Calu3 (cell line): ENCODE measurements around the gene DCLRE1B. TPM values are rescaled to one million over a fixed set of nuclear protein-coding genes. Genes with fewer than 3 reads are reported as not detected.

Experiments
- BruUV-seq: library from RNA; stranded (reverse); fragments of 400-500 nt; replicated peaks from 2 replicates; lab custom pipeline; 2021; lab: Mats Ljungman, UMichigan
- CTCF ChIA-PET: fragments of 300-600 bp; sonication (Branson Sonifier 250); formaldehyde crosslinking; loops from one replicate; lab custom pipeline; 2022; ENCODE audit warnings: antibody characterized with exemption; lab: Charles Lee
- DNase-seq: peaks from one replicate; pipeline ENCODE4 v3.0.0; 2022
- H3K27ac Mint-ChIP-seq: one replicate; pipeline ENCODE4 v1.8.0; 2022; ENCODE audit warnings: mixed read lengths; ENCODE audit not compliant: unreplicated experiment
- H3K27me3 Mint-ChIP-seq: one replicate; pipeline ENCODE4 v1.8.0; 2022; ENCODE audit warnings: mixed read lengths; ENCODE audit not compliant: unreplicated experiment
- H3K36me3 Mint-ChIP-seq: one replicate; pipeline ENCODE4 v1.8.0; 2022; ENCODE audit warnings: mild to moderate bottlenecking, moderate library complexity, mixed read lengths; ENCODE audit not compliant: insufficient read depth, unreplicated experiment
- H3K4me1 Mint-ChIP-seq: one replicate; pipeline ENCODE4 v1.8.0; 2022; ENCODE audit warnings: mild to moderate bottlenecking, low read depth, mixed read lengths; ENCODE audit not compliant: unreplicated experiment
- H3K4me3 Mint-ChIP-seq: one replicate; pipeline ENCODE4 v1.8.0; 2022; ENCODE audit warnings: mild to moderate bottlenecking, low read depth, moderate library complexity, mixed read lengths; ENCODE audit not compliant: unreplicated experiment
- H3K9me3 Mint-ChIP-seq: one replicate; pipeline ENCODE4 v1.8.0; 2022; ENCODE audit warnings: low read depth, mixed read lengths; ENCODE audit not compliant: unreplicated experiment
- intact Hi-C: fragments of 100-400 bp; cut with micrococcal nuclease; formaldehyde crosslinking; loops from one replicate; pipeline ENCODE4 v1.10.0; 2022; ENCODE audit not compliant: unreplicated experiment
- total RNA-seq: library from RNA; stranded (reverse); gene quantifications from 2 replicates; pipeline ENCODE4 v1.2.3, GENCODE V29; 2022
- TF ChIP-seq, protein P1 (sequence below): fragments of 200-600 bp; IDR thresholded peaks from one replicate; pipeline ENCODE4 v1.8.0; 2022; ENCODE audit warnings: antibody characterized with exemption; ENCODE audit not compliant: unreplicated experiment

Gene DCLRE1B
- total RNA-seq, 1 experiment from 2014 or later: 6.9 TPM

DNA sequence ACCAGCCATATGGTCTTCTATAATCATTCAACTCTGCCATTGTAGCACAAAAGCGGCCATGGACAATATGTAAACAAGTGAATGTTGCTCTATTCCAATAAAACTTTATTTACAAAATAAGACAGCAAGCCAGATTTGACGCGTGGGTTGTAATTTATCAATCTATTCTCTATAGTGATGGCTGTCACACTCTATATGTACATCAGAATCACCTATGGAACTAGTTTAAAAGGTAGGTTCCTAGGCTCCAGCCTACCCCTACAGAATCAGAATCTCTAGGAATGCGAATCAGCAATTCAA lies 25.4 kb upstream of the DCLRE1B start:
- Mint-ChIP-seq H3K4me3 (no peak overlapping the region), H3K27me3 (no peaks in the 10 kb centered on the region), H3K27ac (no peak overlapping the region), H3K4me1 (peaks cover 22% of the 10 kb centered on the region), H3K36me3 (no peaks in the 10 kb centered on the region), H3K9me3 (no peaks in the 10 kb centered on the region)
- TF ChIP-seq, protein P1, sequence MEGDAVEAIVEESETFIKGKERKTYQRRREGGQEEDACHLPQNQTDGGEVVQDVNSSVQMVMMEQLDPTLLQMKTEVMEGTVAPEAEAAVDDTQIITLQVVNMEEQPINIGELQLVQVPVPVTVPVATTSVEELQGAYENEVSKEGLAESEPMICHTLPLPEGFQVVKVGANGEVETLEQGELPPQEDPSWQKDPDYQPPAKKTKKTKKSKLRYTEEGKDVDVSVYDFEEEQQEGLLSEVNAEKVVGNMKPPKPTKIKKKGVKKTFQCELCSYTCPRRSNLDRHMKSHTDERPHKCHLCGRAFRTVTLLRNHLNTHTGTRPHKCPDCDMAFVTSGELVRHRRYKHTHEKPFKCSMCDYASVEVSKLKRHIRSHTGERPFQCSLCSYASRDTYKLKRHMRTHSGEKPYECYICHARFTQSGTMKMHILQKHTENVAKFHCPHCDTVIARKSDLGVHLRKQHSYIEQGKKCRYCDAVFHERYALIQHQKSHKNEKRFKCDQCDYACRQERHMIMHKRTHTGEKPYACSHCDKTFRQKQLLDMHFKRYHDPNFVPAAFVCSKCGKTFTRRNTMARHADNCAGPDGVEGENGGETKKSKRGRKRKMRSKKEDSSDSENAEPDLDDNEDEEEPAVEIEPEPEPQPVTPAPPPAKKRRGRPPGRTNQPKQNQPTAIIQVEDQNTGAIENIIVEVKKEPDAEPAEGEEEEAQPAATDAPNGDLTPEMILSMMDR: no peak
- DNase-seq: no peak
- CTCF ChIA-PET: no interaction called here
- intact Hi-C loops: no loop called here
- BruUV-seq: no TSS peak

DNA sequence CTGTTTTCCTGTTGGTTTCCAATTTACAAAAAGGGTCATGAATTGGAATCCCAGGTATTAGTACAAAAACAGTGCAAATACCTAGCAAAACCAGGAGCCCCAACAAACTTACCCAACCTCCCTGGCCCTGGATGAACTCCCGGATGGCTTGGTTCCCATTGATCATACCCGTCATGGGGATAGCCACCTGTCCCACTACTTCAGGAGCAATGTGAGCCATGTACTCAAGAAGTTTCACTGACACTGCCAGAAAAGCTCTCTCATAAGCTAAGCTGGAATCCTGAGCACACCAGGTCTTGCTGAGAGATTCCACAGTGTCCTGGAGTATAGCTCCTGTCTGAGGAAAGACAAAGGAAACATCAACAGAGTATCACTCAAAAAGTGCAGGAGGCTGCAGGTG lies 23.5 kb upstream of the DCLRE1B start:
- TF ChIP-seq, protein P1: no peak
- BruUV-seq: no TSS peak
- intact Hi-C loops: no loop called here
- CTCF ChIA-PET: no interaction called here
- H3K4me1 Mint-ChIP-seq: peaks cover 11% of the 10 kb centered on the region
- H3K36me3 Mint-ChIP-seq: peaks cover 6% of the 10 kb centered on the region
- H3K27me3 Mint-ChIP-seq: no peaks in the 10 kb centered on the region
- no peaks in the 10 kb centered on the region for H3K9me3 Mint-ChIP-seq
- H3K27ac Mint-ChIP-seq: no peak overlapping the region
- no peak for DNase-seq
- no peak overlapping the region for H3K4me3 Mint-ChIP-seq

DNA sequence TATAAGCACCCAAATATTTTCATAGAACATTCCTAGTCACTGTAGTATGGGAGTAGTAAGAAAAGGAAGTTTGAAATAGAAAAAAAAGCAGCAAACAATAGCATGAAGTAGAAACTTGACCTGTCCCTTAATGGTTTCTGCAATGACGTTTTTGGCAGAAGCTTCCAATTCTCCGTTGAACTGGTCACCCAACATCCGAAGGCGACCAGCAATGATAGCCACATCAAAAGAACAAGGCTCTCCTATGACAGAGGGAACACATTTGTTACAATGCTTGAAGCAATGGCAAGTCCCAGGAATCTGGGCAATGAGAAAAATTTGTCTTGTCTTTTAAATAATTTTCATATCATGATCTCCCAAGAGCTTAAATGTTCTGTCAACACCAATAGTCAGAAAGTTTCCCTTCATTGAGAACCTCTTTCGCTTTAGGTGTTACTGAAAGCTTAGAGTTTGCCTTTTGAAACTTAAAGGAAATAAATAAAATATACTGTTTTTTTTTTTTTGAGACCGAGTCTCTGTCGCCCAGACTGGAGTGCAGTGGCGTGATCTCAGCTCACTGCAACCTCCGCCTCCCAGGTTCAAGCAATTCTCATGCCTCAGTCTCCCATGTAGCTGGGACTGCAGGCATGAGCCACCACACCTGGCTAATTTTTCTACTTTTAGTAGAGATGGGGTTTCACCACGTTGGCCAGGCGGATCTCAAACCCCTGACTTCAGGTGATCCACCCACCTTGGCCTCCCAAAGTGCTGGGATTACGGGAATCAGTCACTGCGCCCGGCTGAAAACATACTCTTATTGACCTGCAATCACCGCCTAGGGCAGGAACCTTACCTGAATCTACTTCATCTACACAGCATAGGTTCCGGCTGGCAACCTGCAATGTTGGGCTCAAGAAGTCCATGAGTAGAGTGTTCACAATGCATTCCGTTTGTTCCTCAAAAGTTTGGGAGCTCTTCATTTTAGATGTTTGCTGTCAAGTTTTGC lies 18.4 kb upstream of the DCLRE1B start:
- Mint-ChIP-seq H3K27me3 (no peaks in the 10 kb centered on the region), H3K36me3 (peaks cover 14% of the 10 kb centered on the region), H3K4me3 (peak overlapping the region; percentile 77), H3K4me1 (peaks cover 20% of the 10 kb centered on the region), H3K9me3 (no peaks in the 10 kb centered on the region), H3K27ac (peak overlapping the region; percentile 87)
- CTCF ChIA-PET: interaction anchor here (0.6 to 1.6 kb wide), 6 partner anchors 12 to 949 kb away, joined by 3 to 4 read pairs (median 3); partner anchors contain the start of gene AP4B1
- DNase-seq: peak; percentile 11
- TF ChIP-seq, protein P1: no peak
- BruUV-seq: TSS peak; percentile 74
- intact Hi-C loops: loop anchor here (1.0 to 5.0 kb wide), 2 partner anchors 42 to 49 kb away; no protein-coding TSS in a partner anchor

DNA sequence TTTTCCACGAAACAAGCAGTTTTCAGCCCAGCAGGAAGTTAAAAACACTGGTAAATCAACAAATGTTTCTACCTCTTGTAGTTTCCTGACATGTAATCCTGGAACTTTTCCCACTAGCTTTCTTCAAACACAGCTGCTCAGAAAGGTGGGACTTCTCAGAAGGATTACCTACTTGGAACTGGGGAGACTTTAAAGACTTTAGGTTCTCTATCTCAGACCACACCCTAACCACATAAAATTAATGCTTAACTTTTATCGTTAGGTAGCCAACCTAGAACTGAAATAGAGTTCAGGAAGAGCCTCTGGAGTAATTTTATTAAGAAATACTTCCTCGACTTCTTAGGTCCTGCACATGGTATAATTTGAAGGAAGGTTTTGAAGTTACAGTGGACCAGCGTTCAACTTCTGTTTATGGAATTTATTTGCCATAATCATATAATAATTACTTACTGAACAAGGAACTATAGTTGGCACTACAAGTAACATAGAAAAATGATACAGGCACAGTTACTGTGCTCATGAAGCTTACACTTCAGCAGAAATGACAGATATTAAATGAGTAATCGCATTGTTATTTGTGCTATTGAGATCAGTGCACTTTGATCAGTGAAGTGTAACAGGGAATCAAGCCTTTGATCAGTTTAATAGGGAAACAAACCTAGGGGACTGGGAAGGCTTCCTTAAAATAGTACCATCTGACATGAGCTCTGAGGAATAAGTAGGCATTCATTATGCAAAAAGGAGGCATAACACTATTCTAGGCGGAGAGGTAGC lies 17.5 kb upstream of the DCLRE1B start, which contains the start of gene BCL2L15:
Gene BCL2L15, minus strand, starts transcription at position 180 of the 774 bp plus-strand sequence. CDS start 206 bp downstream, outside the sequence.
- TF ChIP-seq, protein P1: no peak
- H3K4me1 Mint-ChIP-seq: peaks cover 20% of the 10 kb centered on the region
- CTCF ChIA-PET: interaction anchor here (0.5 to 1.6 kb wide), 4 partner anchors 17 to 772 kb away, joined by 3 to 4 read pairs (median 3); partner anchors contain the start of gene AP4B1
- H3K4me3 Mint-ChIP-seq: peak within 1 kb of the TSS; percentile 77
- no TSS peak for BruUV-seq
- no peaks in the 10 kb centered on the region for H3K27me3 Mint-ChIP-seq
- intact Hi-C loops: loop anchor here (1.0 to 5.0 kb wide), 2 partner anchors 41 to 50 kb away; no protein-coding TSS in a partner anchor
- peak within 1 kb of the TSS; percentile 87 for H3K27ac Mint-ChIP-seq
- H3K9me3 Mint-ChIP-seq: no peaks in the 10 kb centered on the region
- DNase-seq: peak; percentile 14
- H3K36me3 Mint-ChIP-seq: peaks cover 14% of the 10 kb centered on the region
